ENCODE data around the gene FAM163B. TPM values are rescaled to one million over a fixed set of nuclear protein-coding genes. Genes with fewer than 3 reads are reported as not detected.

FAM163B gene
- polyA plus RNA-seq, 1 of the 3 experiments (the other 2 are of a cell fraction) = 0.05 TPM

DNA sequence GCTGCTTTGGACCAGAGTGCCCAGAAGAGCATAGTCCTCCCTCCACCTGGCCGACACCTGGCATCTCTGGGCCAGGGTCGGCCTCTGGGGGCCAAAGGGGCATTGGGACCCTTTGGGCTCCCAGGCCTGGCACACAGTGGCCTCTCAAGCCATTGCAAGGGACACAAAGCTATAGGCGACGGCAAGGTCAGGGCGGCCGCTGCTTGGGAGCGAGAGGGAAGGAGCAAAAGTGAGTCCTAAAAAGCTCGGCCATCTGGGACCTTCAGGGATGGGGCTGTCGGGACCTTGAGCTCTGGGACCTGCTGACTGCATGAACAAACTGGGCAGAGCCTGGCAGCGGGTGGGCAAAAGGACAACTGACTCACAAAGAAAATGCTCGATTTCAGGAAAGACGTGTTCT lies 40.8 kb upstream of the FAM163B start:
- Histone ChIP-seq H3K4me2 (no peak overlapping the region), H2AFZ (ENCODE audit: low read depth) (no peak overlapping the region), H3K4me3 (ENCODE audit: low read depth in 2 of 2, low read length in 1 of 2) (no peak overlapping the region), H4K20me1 (ENCODE audit: insufficient read depth) (no peaks in the 10 kb centered on the region), H3F3A (replicated peaks; ENCODE audit: insufficient read depth) (no peaks in the 10 kb centered on the region), H3K79me2 (ENCODE audit: insufficient read depth) (no peaks in the 10 kb centered on the region), H3K27ac (ENCODE audit: low read depth in 2 of 2, low read length in 1 of 2) (peak overlapping the region in 1 of 2 experiments; percentile 39; a peak in 2 of 4 replicates), H3K9me2 (no peaks in the 10 kb centered on the region), H3K36me3 (replicated peaks in 1 of 2; ENCODE audit: control insufficient read depth in 1 of 2, insufficient read depth in 2 of 2, low read length in 1 of 2) (peaks cover 0 to 9% of the 10 kb centered on the region in 2 experiments), H3K4me1 (ENCODE audit: control insufficient read depth in 1 of 2, insufficient read depth in 2 of 2, low read depth in 1 of 2, low read length in 1 of 2) (peaks cover 0 to 63% of the 10 kb centered on the region in 2 experiments; a peak in 1 of 4 replicates), H3K9me3 (no peaks in the 10 kb centered on the region), H3K27me3 (ENCODE audit: insufficient read depth) (peaks cover 20% of the 10 kb centered on the region; the same call in 1 of the 2 replicates), H3K9ac (no peak overlapping the region)
- TF ChIP-seq FOSL2 (IDR thresholded peaks at IDR 0.05; ENCODE audit: borderline replicate concordance, low read depth) (no peak), YY1 (IDR thresholded peaks at IDR 0.05; ENCODE audit: low read depth) (no peak), ELF1 (IDR thresholded peaks at IDR 0.05) (no peak), RCOR1 (IDR thresholded peaks at IDR 0.05; ENCODE audit: low read length) (no peak), FOXJ3 (CRISPR knock-in tag; IDR thresholded peaks at IDR 0.05) (no peak), IRF3 (IDR thresholded peaks at IDR 0.05; ENCODE audit: low read depth, low read length) (no peak), SIN3A (IDR thresholded peaks at IDR 0.05; ENCODE audit: borderline replicate concordance, low read depth, low read length) (no peak), EZH2phosphoT487 (IDR thresholded peaks at IDR 0.05; ENCODE audit: borderline replicate concordance, low read depth) (no peak), GABPA (IDR thresholded peaks at IDR 0.05; ENCODE audit: low read depth) (no peak)
- TF ChIP-seq, protein P1, sequence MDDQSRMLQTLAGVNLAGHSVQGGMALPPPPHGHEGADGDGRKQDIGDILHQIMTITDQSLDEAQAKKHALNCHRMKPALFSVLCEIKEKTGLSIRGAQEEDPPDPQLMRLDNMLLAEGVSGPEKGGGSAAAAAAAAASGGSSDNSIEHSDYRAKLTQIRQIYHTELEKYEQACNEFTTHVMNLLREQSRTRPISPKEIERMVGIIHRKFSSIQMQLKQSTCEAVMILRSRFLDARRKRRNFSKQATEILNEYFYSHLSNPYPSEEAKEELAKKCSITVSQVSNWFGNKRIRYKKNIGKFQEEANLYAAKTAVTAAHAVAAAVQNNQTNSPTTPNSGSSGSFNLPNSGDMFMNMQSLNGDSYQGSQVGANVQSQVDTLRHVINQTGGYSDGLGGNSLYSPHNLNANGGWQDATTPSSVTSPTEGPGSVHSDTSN (IDR thresholded peaks at IDR 0.05) = no peak
- TF ChIP-seq, protein P2, sequence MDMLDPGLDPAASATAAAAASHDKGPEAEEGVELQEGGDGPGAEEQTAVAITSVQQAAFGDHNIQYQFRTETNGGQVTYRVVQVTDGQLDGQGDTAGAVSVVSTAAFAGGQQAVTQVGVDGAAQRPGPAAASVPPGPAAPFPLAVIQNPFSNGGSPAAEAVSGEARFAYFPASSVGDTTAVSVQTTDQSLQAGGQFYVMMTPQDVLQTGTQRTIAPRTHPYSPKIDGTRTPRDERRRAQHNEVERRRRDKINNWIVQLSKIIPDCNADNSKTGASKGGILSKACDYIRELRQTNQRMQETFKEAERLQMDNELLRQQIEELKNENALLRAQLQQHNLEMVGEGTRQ (IDR thresholded peaks at IDR 0.05; ENCODE audit: borderline replicate concordance, low read depth, low read length) = no peak
- WGBS (ENCODE audit: low lambda C conversion rate) = 75% methylated on average over 12 of the region's 12 CpGs
- ChIA-PET CTCF (interaction anchor here (1.2 to 1.4 kb wide), 2 partner anchors 65 to 77 kb away, joined by 4 read pairs; no protein-coding TSS in a partner anchor), POLR2A (interaction anchor here (1.2 to 2.0 kb wide), 4 partner anchors 14 to 116 kb away, joined by 3 to 7 read pairs (median 4); partner anchors contain the start of genes ADAMTSL2 and DBH)
- DNase-seq = no peak

DNA sequence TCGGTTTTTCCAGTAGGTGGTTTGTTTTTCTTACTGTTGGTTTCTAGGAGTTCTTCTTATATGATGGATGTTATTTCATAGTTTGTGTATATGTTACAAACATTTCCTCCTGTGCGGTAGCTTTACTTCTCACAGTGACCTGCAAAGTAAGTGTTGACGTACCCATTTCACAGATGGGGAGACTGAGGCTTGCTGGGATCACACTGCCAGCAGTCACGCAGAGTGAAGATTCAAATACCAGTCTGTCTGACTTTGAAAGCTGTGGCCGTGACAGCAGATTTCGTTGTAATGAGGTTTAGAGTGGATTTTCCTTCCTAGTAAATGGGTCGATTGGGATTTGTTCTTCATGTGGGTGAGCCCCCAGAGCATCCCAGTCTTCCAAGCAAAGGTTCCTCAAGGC lies 40.0 kb upstream of the FAM163B start:
- DNase-seq = no peak
- WGBS (ENCODE audit: low lambda C conversion rate) = 50% methylated on average over 7 of the region's 7 CpGs
- no peaks in the 10 kb centered on the region for H3K9me2 ChIP-seq
- H3K4me3 ChIP-seq (ENCODE audit: low read depth in 2 of 2, low read length in 1 of 2) = no peak overlapping the region
- H3K4me2 ChIP-seq = no peak overlapping the region
- H3K9me3 ChIP-seq = no peaks in the 10 kb centered on the region
- peak overlapping the region in 1 of 2 experiments; percentile 39; a peak in 1 of 4 replicates for H3K27ac ChIP-seq (ENCODE audit: low read depth in 2 of 2, low read length in 1 of 2)
- H3K79me2 ChIP-seq (ENCODE audit: insufficient read depth) = no peaks in the 10 kb centered on the region
- no peaks in the 10 kb centered on the region for H4K20me1 ChIP-seq (ENCODE audit: insufficient read depth)
- ChIA-PET POLR2A (interaction anchor here (0.6 to 1.7 kb wide), 2 partner anchors 12 to 13 kb away, joined by 3 to 5 read pairs; partner anchors contain the start of gene DBH), CTCF (interaction anchor here (1.1 to 1.4 kb wide), 3 partner anchors 57 to 76 kb away, joined by 3 to 4 read pairs (median 4); no protein-coding TSS in a partner anchor)
- peaks cover 20% of the 10 kb centered on the region; the same call in 1 of the 2 replicates for H3K27me3 ChIP-seq (ENCODE audit: insufficient read depth)
- peaks cover 0 to 62% of the 10 kb centered on the region in 2 experiments; a peak in 1 of 4 replicates for H3K4me1 ChIP-seq (ENCODE audit: control insufficient read depth in 1 of 2, insufficient read depth in 2 of 2, low read depth in 1 of 2, low read length in 1 of 2)
- H3K36me3 ChIP-seq (replicated peaks in 1 of 2; ENCODE audit: control insufficient read depth in 1 of 2, insufficient read depth in 2 of 2, low read length in 1 of 2) = peaks cover 0 to 9% of the 10 kb centered on the region in 2 experiments
- no peak overlapping the region for H3K9ac ChIP-seq
- H3F3A ChIP-seq (replicated peaks; ENCODE audit: insufficient read depth) = no peaks in the 10 kb centered on the region
- no peak overlapping the region for H2AFZ ChIP-seq (ENCODE audit: low read depth)
- no peak for TF ChIP-seq POLR2AphosphoS5 (IDR thresholded peaks at IDR 0.05; ENCODE audit: low read depth, low read length)
- TF ChIP-seq GATA2 (CRISPR knock-in tag; IDR thresholded peaks at IDR 0.05) = no peak
- TF ChIP-seq NFIC (IDR thresholded peaks at IDR 0.05; ENCODE audit: borderline replicate concordance) = no peak
- TF ChIP-seq FOXM1 (IDR thresholded peaks at IDR 0.05; ENCODE audit: low read depth) = no peak
- TF ChIP-seq RAD21 (IDR thresholded peaks at IDR 0.05; ENCODE audit: low read length) = no peak
- TF ChIP-seq YY1 (IDR thresholded peaks at IDR 0.05; ENCODE audit: low read depth) = no peak
- no peak for TF ChIP-seq RCOR1 (IDR thresholded peaks at IDR 0.05; ENCODE audit: low read length)
- TF ChIP-seq NRF1 (IDR thresholded peaks at IDR 0.05; ENCODE audit: low read depth, low read length) = no peak
- TF ChIP-seq, protein P3, sequence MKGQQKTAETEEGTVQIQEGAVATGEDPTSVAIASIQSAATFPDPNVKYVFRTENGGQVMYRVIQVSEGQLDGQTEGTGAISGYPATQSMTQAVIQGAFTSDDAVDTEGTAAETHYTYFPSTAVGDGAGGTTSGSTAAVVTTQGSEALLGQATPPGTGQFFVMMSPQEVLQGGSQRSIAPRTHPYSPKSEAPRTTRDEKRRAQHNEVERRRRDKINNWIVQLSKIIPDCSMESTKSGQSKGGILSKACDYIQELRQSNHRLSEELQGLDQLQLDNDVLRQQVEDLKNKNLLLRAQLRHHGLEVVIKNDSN (IDR thresholded peaks at IDR 0.05; ENCODE audit: borderline replicate concordance, low read depth) = no peak
- no peak for TF ChIP-seq FOSL2 (IDR thresholded peaks at IDR 0.05; ENCODE audit: borderline replicate concordance, low read depth)
- no peak for TF ChIP-seq MXI1 (IDR thresholded peaks at IDR 0.05; ENCODE audit: low read depth, low read length)
- no peak for TF ChIP-seq REST (IDR thresholded peaks at IDR 0.05; ENCODE audit: low read depth, low read length)

All from SK-N-SH (cell line).